Measurements from ENCODE around the gene DHTKD1. TPM values are rescaled to one million over a fixed set of nuclear protein-coding genes. Genes with fewer than 3 reads are reported as not detected.
"Not testable (repeated sequence)": the region's sequence is repeated elsewhere in the genome, so short reads cannot be mapped to it uniquely, and the experiment has no call there.

DHTKD1 gene
- total and polyA plus RNA-seq, 7 experiments from 2014 or later: 5.0 to 25.9 (median 12.2) TPM

GRCh38 chr10:12162927-12163326 is 94.2 kb downstream of the DHTKD1 start:
- DNase-seq: no peak
- Histone ChIP-seq H3K27ac (ENCODE audit: low read depth, low read length) (no peak overlapping the region), H3K4me3 (ENCODE audit: low read length) (no peak overlapping the region), H3K9me3 (ENCODE audit: control insufficient read depth in 2 of 3, low read length in 3 of 3) (no peaks in the 10 kb centered on the region), H3K36me3 (ENCODE audit: control insufficient read depth in 2 of 3, insufficient read depth in 3 of 3, low read length in 3 of 3) (peaks cover 0 to 76% (median 9%) of the 10 kb centered on the region in 3 experiments), H3K4me1 (ENCODE audit: control insufficient read depth in 2 of 2, insufficient read depth in 2 of 2, low read length in 2 of 2) (no peaks in the 10 kb centered on the region), H3K27me3 (ENCODE audit: control insufficient read depth in 2 of 2, insufficient read depth in 2 of 2, low read length in 2 of 2) (no peaks in the 10 kb centered on the region)
- Mint-ChIP-seq H3K9me3 (no peaks in the 10 kb centered on the region), H3K36me3 (peaks cover 0 to 43% (median 27%) of the 10 kb centered on the region in 5 donors), H3K4me1 (no peaks in the 10 kb centered on the region), H3K4me3 (no peak overlapping the region), H3K27me3 (no peaks in the 10 kb centered on the region), H3K27ac (peak overlapping the region in 2 of 9 donors; percentile 18 to 41)
- intact Hi-C loops (cut with micrococcal nuclease): no loop called here
- ChIA-PET CTCF (no interaction called here), POLR2A (no interaction called here)
- ATAC-seq: no peak

GRCh38 chr10:12164085-12164484 is 95.3 kb downstream of the DHTKD1 start:
- no peak overlapping the region for H3K4me3 ChIP-seq (ENCODE audit: low read length)
- Mint-ChIP-seq H3K27me3 (no peaks in the 10 kb centered on the region), H3K27ac (peak overlapping the region in 3 of 9 donors; percentile 1 to 78 (median 36)), H3K4me3 (no peak overlapping the region), H3K9me3 (no peaks in the 10 kb centered on the region), H3K4me1 (no peaks in the 10 kb centered on the region), H3K36me3 (peaks cover 0 to 46% (median 29%) of the 10 kb centered on the region in 5 donors)
- ChIA-PET POLR2A (no interaction called here), CTCF (no interaction called here)
- H3K27ac ChIP-seq (ENCODE audit: low read depth, low read length): no peak overlapping the region
- intact Hi-C loops (cut with micrococcal nuclease): no loop called here
- no peak for ATAC-seq
- DNase-seq: no peak
- H3K4me1 ChIP-seq (ENCODE audit: control insufficient read depth in 2 of 2, insufficient read depth in 2 of 2, low read length in 2 of 2): no peaks in the 10 kb centered on the region
- no peaks in the 10 kb centered on the region for H3K27me3 ChIP-seq (ENCODE audit: control insufficient read depth in 2 of 2, insufficient read depth in 2 of 2, low read length in 2 of 2)
- peaks cover 0 to 70% (median 9%) of the 10 kb centered on the region in 3 experiments for H3K36me3 ChIP-seq (ENCODE audit: control insufficient read depth in 2 of 3, insufficient read depth in 3 of 3, low read length in 3 of 3)
- no peaks in the 10 kb centered on the region for H3K9me3 ChIP-seq (ENCODE audit: control insufficient read depth in 2 of 3, low read length in 3 of 3)

DNA sequence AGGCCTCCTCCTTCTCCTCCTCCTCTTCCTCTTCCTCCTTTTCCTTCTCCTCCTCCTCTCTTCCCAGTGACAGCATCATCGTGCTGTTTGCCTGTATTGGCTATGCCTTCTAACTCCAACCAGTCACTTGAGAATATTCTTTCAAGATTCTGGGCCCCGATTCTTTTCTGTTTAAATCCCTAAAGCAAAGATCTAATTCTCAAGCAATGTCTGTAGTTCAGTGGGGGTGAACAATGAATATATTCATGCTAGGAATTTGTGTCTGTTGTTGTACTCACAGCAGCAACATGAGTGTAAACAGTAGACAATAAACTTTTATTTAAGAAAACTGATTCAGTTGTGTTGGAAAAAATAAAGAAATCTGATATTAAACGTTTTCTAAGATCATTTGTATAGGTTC is 96.3 kb downstream of the DHTKD1 start:
- ChIA-PET CTCF (no interaction called here), POLR2A (no interaction called here)
- ATAC-seq (no peak), DNase-seq (no peak)
- Mint-ChIP-seq H3K27me3 (no peaks in the 10 kb centered on the region), H3K4me3 (no peak overlapping the region), H3K9me3 (no peaks in the 10 kb centered on the region), H3K4me1 (no peaks in the 10 kb centered on the region), H3K36me3 (peaks cover 3 to 52% (median 34%) of the 10 kb centered on the region in 5 donors), H3K27ac (peak overlapping the region in 4 of 9 donors; percentile 1 to 57 (median 24))
- Histone ChIP-seq H3K4me3 (ENCODE audit: low read length) (no peak overlapping the region), H3K4me1 (ENCODE audit: control insufficient read depth in 2 of 2, insufficient read depth in 2 of 2, low read length in 2 of 2) (no peaks in the 10 kb centered on the region), H3K9me3 (ENCODE audit: control insufficient read depth in 2 of 3, low read length in 3 of 3) (no peaks in the 10 kb centered on the region), H3K27ac (ENCODE audit: low read depth, low read length) (no peak overlapping the region), H3K27me3 (ENCODE audit: control insufficient read depth in 2 of 2, insufficient read depth in 2 of 2, low read length in 2 of 2) (no peaks in the 10 kb centered on the region), H3K36me3 (ENCODE audit: control insufficient read depth in 2 of 3, insufficient read depth in 3 of 3, low read length in 3 of 3) (peaks cover 0 to 76% (median 6%) of the 10 kb centered on the region in 3 experiments)
- intact Hi-C loops (cut with micrococcal nuclease): no loop called here

DNA sequence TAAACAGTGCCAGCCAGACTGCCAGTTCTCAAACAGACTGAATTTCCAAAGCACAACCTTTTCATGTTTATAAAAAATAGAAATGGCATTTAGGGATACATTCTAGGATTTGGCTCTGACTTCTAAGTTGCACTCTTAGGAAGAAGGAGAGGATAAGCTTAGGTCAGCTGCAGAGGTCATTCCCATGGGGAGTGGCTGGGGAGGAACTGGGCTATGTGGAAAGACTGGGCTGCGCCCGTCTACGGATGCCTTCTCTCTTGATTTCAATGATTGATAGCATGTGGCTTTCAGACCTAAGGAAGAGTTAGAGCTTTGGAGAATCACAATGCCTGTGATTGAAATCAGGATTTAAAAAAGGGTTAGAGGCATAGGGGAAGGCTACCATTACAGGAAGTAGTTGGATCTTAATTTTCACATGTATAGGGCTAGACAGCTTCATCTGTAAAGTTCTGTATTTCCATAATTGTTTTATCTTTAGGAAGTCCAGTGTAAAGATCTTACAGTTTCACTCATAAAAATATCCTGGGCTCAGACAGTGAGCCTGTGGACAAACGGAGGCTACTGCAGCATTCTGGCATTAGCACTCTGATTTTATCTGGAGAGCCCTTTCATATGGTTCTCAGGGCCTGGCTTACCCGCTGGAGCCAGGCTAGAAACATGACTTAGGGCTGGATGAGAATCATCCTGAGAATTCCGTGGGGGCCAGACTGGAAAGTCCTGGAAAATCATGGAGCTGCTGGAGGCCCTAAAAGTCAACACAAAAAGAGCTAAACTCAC is 97.4 kb downstream of the DHTKD1 start:
- no peaks in the 10 kb centered on the region for H3K4me1 Mint-ChIP-seq
- CTCF ChIA-PET: interaction anchor here (0.6 kb wide), 1 partner anchor 9 kb away, joined by 3 read pairs; no protein-coding TSS in a partner anchor

DNA sequence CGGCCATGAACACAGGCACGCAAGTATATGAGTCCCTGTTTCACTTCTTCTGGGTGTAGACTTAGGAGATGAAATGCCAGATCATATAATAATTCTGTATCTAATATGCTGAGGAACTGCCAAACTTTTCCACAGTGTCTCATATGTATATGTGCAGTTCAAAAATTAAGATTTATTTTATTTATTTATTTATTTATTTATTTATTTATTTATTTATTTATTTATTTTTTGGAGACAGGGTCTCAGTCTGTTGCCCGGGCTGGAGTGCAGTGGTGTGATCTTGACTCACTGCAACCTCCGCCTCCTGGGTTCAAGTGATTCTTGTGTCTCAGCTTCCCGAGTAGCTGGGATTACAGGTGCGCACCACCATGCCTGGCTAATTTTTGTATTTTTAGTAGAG is 102.8 kb downstream of the DHTKD1 start:
- H3K27me3 Mint-ChIP-seq: not testable (repeated sequence)
- peaks cover 0 to 68% (median 19%) of the 10 kb centered on the region in 3 experiments for H3K36me3 ChIP-seq (ENCODE audit: control insufficient read depth in 2 of 3, insufficient read depth in 3 of 3, low read length in 3 of 3)
- peaks cover 14 to 46% (median 22%) of the 10 kb centered on the region in 5 donors for H3K36me3 Mint-ChIP-seq

More for the DNA sequence above, 97.4 kb downstream of the DHTKD1 start:
- POLR2A ChIA-PET: no interaction called here
- Histone ChIP-seq H3K27me3 (ENCODE audit: control insufficient read depth in 2 of 2, insufficient read depth in 2 of 2, low read length in 2 of 2) (no peaks in the 10 kb centered on the region), H3K4me1 (ENCODE audit: control insufficient read depth in 2 of 2, insufficient read depth in 2 of 2, low read length in 2 of 2) (no peaks in the 10 kb centered on the region), H3K27ac (ENCODE audit: low read depth, low read length) (peak overlapping the region; percentile 18), H3K9me3 (ENCODE audit: control insufficient read depth in 2 of 3, low read length in 3 of 3) (no peaks in the 10 kb centered on the region), H3K36me3 (ENCODE audit: control insufficient read depth in 2 of 3, insufficient read depth in 3 of 3, low read length in 3 of 3) (peaks cover 6 to 81% (median 7%) of the 10 kb centered on the region in 3 experiments), H3K4me3 (ENCODE audit: low read length) (no peak overlapping the region)
- no peak for DNase-seq
- Mint-ChIP-seq H3K36me3 (peaks cover 8 to 56% (median 37%) of the 10 kb centered on the region in 5 donors), H3K27ac (peak overlapping the region in 3 of 9 donors; percentile 55 to 76 (median 64)), H3K9me3 (no peaks in the 10 kb centered on the region), H3K27me3 (no peaks in the 10 kb centered on the region), H3K4me3 (no peak overlapping the region)
- intact Hi-C loops (cut with micrococcal nuclease): no loop called here
- no peak for ATAC-seq

More for the DNA sequence above, 102.8 kb downstream of the DHTKD1 start:
- H3K4me3 Mint-ChIP-seq; intact Hi-C loops (cut with micrococcal nuclease); DNase-seq; H3K27ac Mint-ChIP-seq; ATAC-seq; H3K27me3 ChIP-seq (ENCODE audit: control insufficient read depth in 2 of 2, insufficient read depth in 2 of 2, low read length in 2 of 2); H3K9me3 ChIP-seq (ENCODE audit: control insufficient read depth in 2 of 3, low read length in 3 of 3); H3K4me1 Mint-ChIP-seq; H3K27ac ChIP-seq (ENCODE audit: low read depth, low read length); H3K9me3 Mint-ChIP-seq; CTCF ChIA-PET; H3K4me1 ChIP-seq (ENCODE audit: control insufficient read depth in 2 of 2, insufficient read depth in 2 of 2, low read length in 2 of 2); H3K4me3 ChIP-seq (ENCODE audit: low read length): not testable (repeated sequence)
- POLR2A ChIA-PET: interaction anchor here (0.7 kb wide), 1 partner anchor 88 kb away, joined by 3 read pairs; no protein-coding TSS in a partner anchor

Small RNA genes within 50 kb of the gene (microRNA-seq; reads per million reads assigned to microRNA genes)
- not detected for gene MIR548AK (ENCODE audit: borderline microRNAs expressed)

Other genes starting within 250 kb of the DHTKD1 start
- 1 to 10 TPM in 4 of 5 experiments, under 1 TPM in 1; 0.07 to 4.9 (median 1.8) TPM for gene PROSER2, start 245.6 kb upstream of the DHTKD1 start, total RNA-seq
- gene PROSER2, start 245.6 kb upstream of the DHTKD1 start, polyA plus RNA-seq: 1 to 10 TPM; 2.5 to 3.0 TPM
- 10 to 100 TPM; 27.2 to 40.5 (median 36.3) TPM for gene UPF2, start 26.1 kb upstream of the DHTKD1 start, total RNA-seq
- gene UPF2, start 26.1 kb upstream of the DHTKD1 start, polyA plus RNA-seq: 10 to 100 TPM in 1 of 2 donors, 1 to 10 TPM in 1; 9.0 to 10.6 TPM
- 10 to 100 TPM in 3 of 5 experiments, 1 to 10 TPM in 2; 7.8 to 15.7 (median 12.7) TPM for gene SEC61A2, start 60.7 kb downstream of the DHTKD1 start, total RNA-seq
- 1 to 10 TPM; 1.9 to 2.2 TPM for gene SEC61A2, start 60.7 kb downstream of the DHTKD1 start, polyA plus RNA-seq
- gene NUDT5, start 126.9 kb downstream of the DHTKD1 start, total RNA-seq: 10 to 100 TPM; 24.5 to 89.4 (median 47.4) TPM
- 10 to 100 TPM; 44.1 to 57.3 TPM for gene NUDT5, start 126.9 kb downstream of the DHTKD1 start, polyA plus RNA-seq
- gene CDC123, start 127.2 kb downstream of the DHTKD1 start, total RNA-seq: 10 to 100 TPM; 27.0 to 97.8 (median 34.2) TPM
- gene CDC123, start 127.2 kb downstream of the DHTKD1 start, polyA plus RNA-seq: 10 to 100 TPM; 80.8 to 95.5 TPM

All from naive thymus-derived CD4-positive, alpha-beta T cell (primary cell).